K562 (cell line): Measurements from ENCODE around the gene CRADD. TPM values are rescaled to one million over a fixed set of nuclear protein-coding genes. Genes with fewer than 3 reads are reported as not detected.

Experiments used
- ATF2 ChIP-seq: sonication (generic); formaldehyde crosslinking; IDR thresholded peaks from 2 replicates; pipeline ENCODE4 v1.8.1; 2022; ENCODE audit warnings: missing genetic modification reagents
- CBX3 ChIP-seq, 2 experiments: IDR thresholded peaks; 1 replicate in 1 of 2; 2 replicates in 1 of 2; pipeline ENCODE4 v1.6.1; 2012; ENCODE audit warnings: inconsistent platforms in 2 of 2, low read length in 2 of 2, borderline replicate concordance in 1 of 2, control low read depth in 1 of 2
- FOXM1 ChIP-seq, 2 experiments: fragments of 450-650 bp in 1 of 2; sonication (generic) in 1 of 2; formaldehyde crosslinking in 1 of 2; IDR thresholded peaks; 2 replicates each; pipeline versions ENCODE4 v1.6.1 to v1.9.0; 2017 to 2022; ENCODE audit warnings: low read depth in 2 of 2, mild to moderate bottlenecking in 2 of 2, missing genetic modification reagents in 1 of 2, moderate library complexity in 1 of 2
- GTF3C2 ChIP-seq: IDR thresholded peaks from 3 replicates; pipeline ENCODE4 v1.6.1; 2011; ENCODE audit warnings: borderline replicate concordance, mild to moderate bottlenecking, moderate library complexity; ENCODE audit not compliant: insufficient read length; ENCODE audit errors: extremely low read depth
- MAFK ChIP-seq: IDR thresholded peaks from 2 replicates; pipeline ENCODE4 v1.6.1; 2011; ENCODE audit warnings: low read length, improper control_type of control experiment
- MTA3 ChIP-seq: fragments of 450-650 bp; formaldehyde crosslinking; IDR thresholded peaks from 2 replicates; pipeline ENCODE4 v1.6.1; 2017; ENCODE audit warnings: mild to moderate bottlenecking, borderline replicate concordance
- RBM34 ChIP-seq: fragments of 200-400 bp; formaldehyde crosslinking; IDR thresholded peaks from 2 replicates; pipeline ENCODE4 v1.6.1; 2018; ENCODE audit warnings: low read length, borderline replicate concordance; ENCODE audit not compliant: insufficient read depth
- SMAD2 ChIP-seq: fragments of 150-350 bp; IDR thresholded peaks from 2 replicates; pipeline ENCODE4 v1.6.1; 2014; ENCODE audit warnings: low read depth, mild to moderate bottlenecking, low read length
- ZBTB11 ChIP-seq, 3 experiments: fragments of 200-800 bp in 1 of 3; fragments of 250-450 bp in 1 of 3; fragments of 450-650 bp in 1 of 3; sonication (Bioruptor Pico) in 1 of 3; sonication (Bioruptor generic) in 1 of 3; formaldehyde crosslinking in 1 of 3; IDR thresholded peaks; 2 replicates each; pipeline versions ENCODE4 v1.6.1 to v1.8.0; 2016 to 2022; ENCODE audit warnings: mild to moderate bottlenecking in 2 of 3, missing genetic modification characterization in 2 of 3, missing compliant biosample characterization in 1 of 3, moderate library complexity in 1 of 3
- ZNF780A ChIP-seq: fragments of 250-450 bp; sonication (Bioruptor Pico); IDR thresholded peaks from 2 replicates; pipeline ENCODE4 v1.5.0; 2021; ENCODE audit warnings: mild to moderate bottlenecking
- polyA plus RNA-seq, 8 experiments: library from polyadenylated mRNA; depleted of rRNA in 4 of 8; stranded (reverse) in 5 of 8; unstranded in 3 of 8; fragments of >200 nt; fragmentation: Nextera tagmentation in 2 of 8; fragmentation: Illumina TruSeq in 1 of 8; extraction: Ambion mirVana in 2 of 8; extraction: Trizol in 1 of 8; gene quantifications; 2 replicates each; pipeline versions ENCODE4 v1.2.1 to v1.2.3, GENCODE V29; 2011 to 2014; ENCODE audit warnings: inconsistent platforms in 1 of 8, missing spikeins in 1 of 8
- total RNA-seq, 7 experiments: library from RNA; depleted of rRNA in 6 of 7; stranded (reverse); fragments of >200 nt in 6 of 7; fragmentation: Illumina TruSeq in 2 of 7; extraction: Trizol in 2 of 7; gene quantifications; 2 replicates each; pipeline versions ENCODE4 v1.2.1 to v1.2.3, GENCODE V29; 2011 to 2021; ENCODE audit warnings: low replicate concordance in 1 of 7

The CRADD gene
- total and polyA plus RNA-seq, 9 of the 15 experiments (the other 6 are each of a cell fraction or from before 2014, with no cell fraction given) = 20.5 to 41.1 (median 25.9) TPM

- TF ChIP-seq FOXM1 (IDR thresholded peaks at IDR 0.05; ENCODE audit: low read depth) = peak; percentile 89; the same call in 1 of the 2 replicates
- TF ChIP-seq FOXM1 (CRISPR knock-in tag; IDR thresholded peaks at IDR 0.05; ENCODE audit: low read depth) = no peak
- TF ChIP-seq MTA3 = peak; percentile 27; the same call in 1 of the 2 replicates
- no peak for TF ChIP-seq ZBTB11 (CRISPR knock-in tag; IDR thresholded peaks at IDR 0.05)
- TF ChIP-seq RBM34 = no peak
- TF ChIP-seq ATF2 (CRISPR knock-in tag) = no peak
- TF ChIP-seq ZNF780A = no peak
- no peak for TF ChIP-seq MAFK
- no peak for TF ChIP-seq GTF3C2
- TF ChIP-seq SMAD2 = no peak
- TF ChIP-seq CBX3 (IDR thresholded peaks at IDR 0.05; ENCODE audit: borderline replicate concordance in 1 of 2, low read length in 2 of 2) = no peak
- TF ChIP-seq, all 486 proteins: peak for 96
These were observed 245.4 kb downstream of the CRADD start (continued) for GRCh38 chr12:93922583-93923006.
